PC-9 (cell line): ENCODE results near the gene SDE2.

ENCODE experiments used
- EZH2 ChIP-seq: fragments of 200-600 bp; sonication (generic); IDR thresholded peaks from 2 replicates; pipeline ENCODE4 v1.8.0; 2017; ENCODE audit warnings: antibody characterized with exemption, low read depth
- TF ChIP-seq, protein P1 (sequence below): fragments of 200-600 bp; sonication (generic); conservative IDR thresholded peaks from 2 replicates; pipeline ENCODE4 v1.6.1; 2017; ENCODE audit warnings: mixed run types, antibody characterized with exemption, mild to moderate bottlenecking, moderate library complexity

DNA sequence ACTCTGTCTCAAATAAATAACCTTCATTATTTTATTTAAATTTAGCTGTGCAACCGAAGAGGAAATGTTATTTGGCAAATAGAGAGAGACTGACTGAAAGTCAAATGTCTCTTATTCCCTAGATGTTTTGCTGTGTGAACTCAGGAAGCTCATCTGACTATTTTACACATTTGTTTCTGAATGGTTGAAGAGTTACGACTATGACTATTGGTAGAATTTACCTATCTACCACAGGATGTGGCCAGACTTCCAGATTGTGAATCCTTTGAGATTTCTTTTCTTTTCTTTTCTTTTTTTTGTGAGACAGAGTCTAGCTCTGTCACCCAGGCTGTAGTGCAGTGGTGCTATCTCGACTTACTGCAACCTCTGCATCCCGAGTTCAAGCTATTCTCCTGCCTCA is 5.3 kb upstream of the SDE2 start:
- TF ChIP-seq, protein P1, sequence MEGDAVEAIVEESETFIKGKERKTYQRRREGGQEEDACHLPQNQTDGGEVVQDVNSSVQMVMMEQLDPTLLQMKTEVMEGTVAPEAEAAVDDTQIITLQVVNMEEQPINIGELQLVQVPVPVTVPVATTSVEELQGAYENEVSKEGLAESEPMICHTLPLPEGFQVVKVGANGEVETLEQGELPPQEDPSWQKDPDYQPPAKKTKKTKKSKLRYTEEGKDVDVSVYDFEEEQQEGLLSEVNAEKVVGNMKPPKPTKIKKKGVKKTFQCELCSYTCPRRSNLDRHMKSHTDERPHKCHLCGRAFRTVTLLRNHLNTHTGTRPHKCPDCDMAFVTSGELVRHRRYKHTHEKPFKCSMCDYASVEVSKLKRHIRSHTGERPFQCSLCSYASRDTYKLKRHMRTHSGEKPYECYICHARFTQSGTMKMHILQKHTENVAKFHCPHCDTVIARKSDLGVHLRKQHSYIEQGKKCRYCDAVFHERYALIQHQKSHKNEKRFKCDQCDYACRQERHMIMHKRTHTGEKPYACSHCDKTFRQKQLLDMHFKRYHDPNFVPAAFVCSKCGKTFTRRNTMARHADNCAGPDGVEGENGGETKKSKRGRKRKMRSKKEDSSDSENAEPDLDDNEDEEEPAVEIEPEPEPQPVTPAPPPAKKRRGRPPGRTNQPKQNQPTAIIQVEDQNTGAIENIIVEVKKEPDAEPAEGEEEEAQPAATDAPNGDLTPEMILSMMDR: no peak
- TF ChIP-seq EZH2: no peak
